Activated T-helper 1 cell treated with anti-CD3 and anti-CD28 coated beads, Interleukin-12 subunit alpha, Interleukin-12 subunit beta, Interleukin-2, Interleukin-4 antibody, amounts not matched to agents 30 ng/mL and 10 ng/mL and 1 ng/mL, durations not matched to agents 14 hours and 24 hours and 36 hours (primary cell): ENCODE data around the gene TMEM129. TPM values are rescaled to one million over a fixed set of nuclear protein-coding genes. Genes with fewer than 3 reads are reported as not detected.

Source experiments
- DNase-seq: peaks from one replicate; pipeline ENCODE4 v3.0.0; 2021; ENCODE audit warnings: low spot score
- H3K27ac Mint-ChIP-seq: one replicate; pipeline ENCODE4 v1.8.0; 2021; ENCODE audit warnings: mild to moderate bottlenecking, mixed read lengths
- H3K27me3 Mint-ChIP-seq: one replicate; pipeline ENCODE4 v1.8.0; 2022; ENCODE audit warnings: mild to moderate bottlenecking, moderate library complexity, mixed read lengths; ENCODE audit not compliant: insufficient read depth
- H3K36me3 Mint-ChIP-seq: one replicate; pipeline ENCODE4 v1.8.0; 2021; ENCODE audit warnings: low read depth, mixed read lengths
- H3K4me1 Mint-ChIP-seq: one replicate; pipeline ENCODE4 v1.8.0; 2021; ENCODE audit warnings: low read depth, mixed read lengths
- H3K4me3 Mint-ChIP-seq: one replicate; pipeline ENCODE4 v1.8.0; 2021; ENCODE audit warnings: mild to moderate bottlenecking, moderate library complexity, mixed read lengths
- H3K9me3 Mint-ChIP-seq: one replicate; pipeline ENCODE4 v1.8.0; 2021; ENCODE audit warnings: mixed read lengths
- intact Hi-C: fragments of 100-400 bp; cut with micrococcal nuclease; formaldehyde crosslinking; loops from one replicate; pipeline ENCODE4 v1.15.1; 2024
- total RNA-seq: library from RNA; stranded (reverse); gene quantifications from 2 replicates; pipeline ENCODE4 v1.2.3, GENCODE V29; 2022

Gene TMEM129
- total RNA-seq, 1 donor from 2014 or later, result 27.4 TPM

GRCh38 chr4:1745697-1746096 lies 24.6 kb upstream of the TMEM129 start:
- no peaks in the 10 kb centered on the region for H3K9me3 Mint-ChIP-seq
- intact Hi-C loops, result no loop called here
- peaks cover 27% of the 10 kb centered on the region for H3K36me3 Mint-ChIP-seq
- H3K27ac Mint-ChIP-seq, result no peak overlapping the region
- H3K27me3 Mint-ChIP-seq, result no peaks in the 10 kb centered on the region
- H3K4me1 Mint-ChIP-seq, result no peaks in the 10 kb centered on the region
- no peak overlapping the region for H3K4me3 Mint-ChIP-seq
- DNase-seq, result no peak

GRCh38 chr4:1745165-1745564 lies 24.0 kb upstream of the TMEM129 start:
- Mint-ChIP-seq H3K9me3 (no peaks in the 10 kb centered on the region), H3K36me3 (peaks cover 29% of the 10 kb centered on the region)

DNA sequence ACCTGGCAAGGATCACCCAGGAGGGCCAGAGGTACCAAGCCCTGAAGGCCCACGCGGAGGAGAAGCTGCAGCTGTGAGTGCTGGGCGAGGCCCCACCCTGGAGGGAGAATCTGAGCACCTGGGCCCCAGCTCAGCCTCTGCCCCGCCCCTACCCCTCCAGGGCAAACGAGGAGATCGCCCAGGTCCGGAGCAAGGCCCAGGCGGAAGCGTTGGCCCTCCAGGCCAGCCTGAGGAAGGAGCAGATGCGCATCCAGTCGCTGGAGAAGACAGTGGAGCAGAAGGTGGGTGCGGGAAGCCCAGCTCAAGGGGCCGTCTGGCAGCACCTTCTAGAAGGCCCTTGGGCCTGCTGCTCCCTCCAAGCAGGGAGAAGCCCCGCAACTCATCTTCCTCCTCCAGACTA lies 23.4 kb upstream of the TMEM129 start:
- no peaks in the 10 kb centered on the region for H3K4me1 Mint-ChIP-seq
- H3K27ac Mint-ChIP-seq, result no peak overlapping the region
- H3K27me3 Mint-ChIP-seq, result no peaks in the 10 kb centered on the region
- no peaks in the 10 kb centered on the region for H3K9me3 Mint-ChIP-seq
- intact Hi-C loops, result no loop called here
- peaks cover 29% of the 10 kb centered on the region for H3K36me3 Mint-ChIP-seq
- DNase-seq, result no peak
- no peak overlapping the region for H3K4me3 Mint-ChIP-seq

More at GRCh38 chr4:1745165-1745564, 24.0 kb upstream of the TMEM129 start:
- Mint-ChIP-seq H3K27ac (no peak overlapping the region), H3K4me3 (no peak overlapping the region), H3K4me1 (no peaks in the 10 kb centered on the region), H3K27me3 (no peaks in the 10 kb centered on the region)
- DNase-seq, result no peak
- intact Hi-C loops, result no loop called here

GRCh38 chr4:1743975-1744374 lies 22.9 kb upstream of the TMEM129 start:
- H3K4me1 Mint-ChIP-seq, result no peaks in the 10 kb centered on the region
- no peaks in the 10 kb centered on the region for H3K9me3 Mint-ChIP-seq
- H3K27ac Mint-ChIP-seq, result no peak overlapping the region
- intact Hi-C loops, result no loop called here
- H3K27me3 Mint-ChIP-seq, result no peaks in the 10 kb centered on the region
- peaks cover 33% of the 10 kb centered on the region for H3K36me3 Mint-ChIP-seq
- no peak overlapping the region for H3K4me3 Mint-ChIP-seq
- DNase-seq, result no peak

DNA sequence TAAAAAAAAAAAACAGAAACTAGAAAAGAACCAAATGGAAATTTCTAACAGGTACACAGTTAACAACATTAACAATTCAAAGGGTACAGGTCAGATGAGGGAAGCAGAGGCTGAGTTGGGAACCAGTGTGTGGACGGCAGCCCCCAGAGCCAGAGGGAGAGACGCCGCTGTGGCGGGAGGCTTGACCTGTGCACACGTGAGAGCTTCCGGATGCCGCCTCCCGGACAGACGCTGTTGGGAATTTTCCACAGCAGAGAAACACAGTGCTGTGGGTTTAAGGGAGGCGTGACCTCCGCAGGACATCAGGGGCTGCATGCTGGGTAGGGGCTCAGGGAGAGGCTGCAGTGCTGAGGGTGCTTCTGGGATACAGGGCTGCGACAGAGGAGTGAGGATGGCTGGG lies 22.4 kb upstream of the TMEM129 start:
- no peak for DNase-seq
- Mint-ChIP-seq H3K4me1 (no peaks in the 10 kb centered on the region), H3K36me3 (peaks cover 37% of the 10 kb centered on the region), H3K27me3 (no peaks in the 10 kb centered on the region), H3K4me3 (no peak overlapping the region), H3K27ac (no peak overlapping the region), H3K9me3 (peaks cover 4% of the 10 kb centered on the region)
- intact Hi-C loops, result no loop called here

GRCh38 chr4:1741208-1741607 lies 20.1 kb upstream of the TMEM129 start:
- DNase-seq, result no peak
- Mint-ChIP-seq H3K4me1 (no peaks in the 10 kb centered on the region), H3K27ac (no peak overlapping the region), H3K9me3 (peaks cover 10% of the 10 kb centered on the region), H3K4me3 (no peak overlapping the region), H3K27me3 (no peaks in the 10 kb centered on the region), H3K36me3 (peaks cover 58% of the 10 kb centered on the region)
- intact Hi-C loops, result no loop called here

- H3K27ac Mint-ChIP-seq, result no peak overlapping the region
- no peak for DNase-seq
- peaks cover 10% of the 10 kb centered on the region for H3K9me3 Mint-ChIP-seq
- H3K4me3 Mint-ChIP-seq, result no peak overlapping the region
- intact Hi-C loops, result no loop called here
- no peaks in the 10 kb centered on the region for H3K4me1 Mint-ChIP-seq
- no peaks in the 10 kb centered on the region for H3K27me3 Mint-ChIP-seq
- H3K36me3 Mint-ChIP-seq, result peaks cover 66% of the 10 kb centered on the region
Observed at GRCh38 chr4:1740021-1740545, 19.0 kb upstream of the TMEM129 start.

GRCh38 chr4:1739358-1739757 lies 18.2 kb upstream of the TMEM129 start:
- Mint-ChIP-seq H3K9me3 (peaks cover 10% of the 10 kb centered on the region), H3K36me3 (peaks cover 65% of the 10 kb centered on the region), H3K27ac (no peak overlapping the region), H3K4me1 (no peaks in the 10 kb centered on the region), H3K4me3 (no peak overlapping the region), H3K27me3 (no peaks in the 10 kb centered on the region)
- intact Hi-C loops, result no loop called here
- no peak for DNase-seq

DNA sequence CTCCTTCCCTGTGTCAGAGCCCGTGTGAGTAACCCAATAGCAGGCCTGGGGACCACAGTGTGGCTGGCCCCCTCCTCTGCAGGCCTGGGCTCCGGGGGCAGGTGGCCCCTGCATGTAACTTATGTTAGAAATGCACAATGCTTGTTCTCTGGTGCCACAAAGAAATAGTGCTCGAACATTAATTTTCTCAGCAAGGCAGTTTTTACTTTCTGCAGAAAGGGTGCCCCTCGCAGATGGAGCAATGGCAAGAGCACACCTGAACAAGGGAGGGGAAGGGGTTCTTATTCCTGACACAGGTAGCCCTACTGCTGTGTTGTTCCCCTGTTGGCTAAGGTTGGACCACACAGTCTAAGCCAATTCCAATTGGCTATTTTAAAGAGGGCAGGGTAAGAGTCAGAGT lies 17.3 kb upstream of the TMEM129 start:
- no peak overlapping the region for H3K27ac Mint-ChIP-seq
- no peaks in the 10 kb centered on the region for H3K4me1 Mint-ChIP-seq
- DNase-seq, result no peak
- H3K36me3 Mint-ChIP-seq, result peaks cover 64% of the 10 kb centered on the region
- H3K9me3 Mint-ChIP-seq, result peaks cover 10% of the 10 kb centered on the region
- no peaks in the 10 kb centered on the region for H3K27me3 Mint-ChIP-seq
- no peak overlapping the region for H3K4me3 Mint-ChIP-seq
- intact Hi-C loops, result no loop called here

GRCh38 chr4:1737666-1738065 lies 16.5 kb upstream of the TMEM129 start:
- H3K9me3 Mint-ChIP-seq, result peaks cover 10% of the 10 kb centered on the region
- peaks cover 70% of the 10 kb centered on the region for H3K36me3 Mint-ChIP-seq
- no peaks in the 10 kb centered on the region for H3K27me3 Mint-ChIP-seq
- no peak overlapping the region for H3K27ac Mint-ChIP-seq
- H3K4me1 Mint-ChIP-seq, result no peaks in the 10 kb centered on the region
- H3K4me3 Mint-ChIP-seq, result no peak overlapping the region
- no peak for DNase-seq
- intact Hi-C loops, result no loop called here

- peaks cover 66% of the 10 kb centered on the region for H3K36me3 Mint-ChIP-seq
- no peak overlapping the region for H3K27ac Mint-ChIP-seq
- no peaks in the 10 kb centered on the region for H3K4me1 Mint-ChIP-seq
- H3K27me3 Mint-ChIP-seq, result no peaks in the 10 kb centered on the region
- H3K4me3 Mint-ChIP-seq, result no peak overlapping the region
- intact Hi-C loops, result no loop called here
- no peak for DNase-seq
- peaks cover 10% of the 10 kb centered on the region for H3K9me3 Mint-ChIP-seq
Observed at GRCh38 chr4:1736812-1737211, 15.7 kb upstream of the TMEM129 start.

DNA sequence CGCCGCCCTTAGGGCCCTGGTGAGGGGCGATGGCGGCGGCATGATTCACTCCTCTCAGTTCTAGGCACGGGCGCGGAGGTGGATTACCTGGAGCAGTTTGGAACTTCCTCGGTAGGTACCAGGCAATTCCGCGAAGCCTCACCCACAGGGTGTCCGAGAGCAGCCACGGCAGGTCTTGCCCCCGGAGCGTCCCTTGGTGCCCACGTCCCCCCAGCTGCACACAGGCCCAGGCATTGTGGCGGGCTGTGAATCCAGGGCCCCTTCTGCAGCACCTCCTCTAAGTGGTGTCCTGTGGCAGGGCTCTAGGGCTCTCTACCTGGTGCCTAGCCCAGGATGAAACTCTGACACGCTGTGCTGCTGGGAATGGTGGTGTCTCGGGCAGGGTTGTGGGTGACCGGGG lies 14.1 kb upstream of the TMEM129 start:
- Mint-ChIP-seq H3K27me3 (no peaks in the 10 kb centered on the region), H3K4me1 (no peaks in the 10 kb centered on the region), H3K9me3 (peaks cover 10% of the 10 kb centered on the region), H3K27ac (no peak overlapping the region), H3K36me3 (peaks cover 62% of the 10 kb centered on the region), H3K4me3 (no peak overlapping the region)
- intact Hi-C loops, result no loop called here
- no peak for DNase-seq

DNA sequence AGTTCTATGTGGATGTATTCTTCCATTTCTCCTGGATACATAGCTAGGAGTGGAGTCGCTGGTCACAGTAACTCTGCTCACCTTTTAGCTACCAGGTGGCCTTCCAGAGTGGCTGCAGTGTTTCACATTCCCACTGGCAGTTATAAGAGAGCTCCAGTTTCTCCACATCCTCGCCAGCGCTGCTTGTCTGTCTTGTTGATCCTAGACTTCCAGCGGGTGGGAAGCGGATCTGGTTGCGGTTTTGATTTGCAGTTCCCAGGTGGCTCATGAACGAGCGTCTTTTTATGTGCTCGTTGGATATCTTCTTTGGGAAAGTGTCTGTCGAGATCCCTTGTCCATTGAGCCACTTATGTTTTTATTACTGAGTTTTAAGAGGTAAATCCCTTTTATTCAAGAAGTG lies 11.8 kb upstream of the TMEM129 start:
- H3K9me3 Mint-ChIP-seq, result no peaks in the 10 kb centered on the region
- H3K27ac Mint-ChIP-seq, result no peak overlapping the region
- H3K27me3 Mint-ChIP-seq, result no peaks in the 10 kb centered on the region
- no peak for DNase-seq
- peaks cover 9% of the 10 kb centered on the region for H3K4me1 Mint-ChIP-seq
- intact Hi-C loops, result no loop called here
- peaks cover 60% of the 10 kb centered on the region for H3K36me3 Mint-ChIP-seq
- H3K4me3 Mint-ChIP-seq, result no peak overlapping the region

DNA sequence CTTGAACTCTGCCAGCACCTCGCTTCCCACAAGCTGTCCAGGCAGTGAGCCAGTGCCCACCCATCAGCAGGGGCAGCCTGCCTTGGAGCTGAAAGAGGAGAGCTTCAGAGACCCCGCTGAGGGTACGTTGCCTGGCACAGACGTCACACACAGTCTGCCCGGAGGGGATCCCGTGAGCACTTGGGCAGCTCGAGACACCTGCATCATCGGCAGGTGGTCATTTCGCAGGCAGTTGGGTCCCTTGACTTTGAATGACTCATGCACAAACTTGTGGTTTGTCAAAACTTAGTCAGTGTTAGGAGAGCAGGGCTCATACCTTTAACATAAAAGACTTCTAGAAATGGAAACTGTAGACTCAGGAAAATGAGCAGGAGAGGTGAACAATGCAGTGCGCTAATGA lies 10.1 kb upstream of the TMEM129 start:
- Mint-ChIP-seq H3K27ac (peak overlapping the region; percentile 48), H3K9me3 (no peaks in the 10 kb centered on the region), H3K4me3 (no peak overlapping the region), H3K36me3 (peaks cover 53% of the 10 kb centered on the region), H3K4me1 (peaks cover 15% of the 10 kb centered on the region), H3K27me3 (no peaks in the 10 kb centered on the region)
- intact Hi-C loops, result no loop called here
- no peak for DNase-seq
